H1 (cell line): ENCODE data around the gene IGF1. TPM values are rescaled to one million over a fixed set of nuclear protein-coding genes. Genes with fewer than 3 reads are reported as not detected.
A peak's percentile ranks its signal among the peaks of the same experiment; 100 is the strongest.

Experiments
- CTCF ChIA-PET: fragments of 300-600 bp; sonication (Branson Sonifier 250); formaldehyde crosslinking; loops from one replicate; lab custom pipeline; 2021; ENCODE audit not compliant: partially characterized antibody; lab: Charles Lee
- POLR2A ChIA-PET: fragments of 300-600 bp; sonication (Branson Sonifier 250); formaldehyde crosslinking; loops from one replicate; lab custom pipeline; 2021; ENCODE audit warnings: inconsistent platforms; ENCODE audit not compliant: partially characterized antibody; lab: Charles Lee
- DNase-seq, 2 experiments: peaks; one replicate each; pipeline versions ENCODE4 v3.0.0 to v3.0.0-alpha.2; 2010 to 2022; ENCODE audit warnings: low spot score in 2 of 2, low read depth in 1 of 2, mixed read lengths in 1 of 2
- FAIRE-seq: peaks from 2 replicates; lab custom pipeline; 2011; peaks lifted over from hg19 to GRCh38; lab: Jason Lieb, UNC
- H2AFZ ChIP-seq: 2 replicates; pipeline ENCODE4 v1.8.1; 2012; ENCODE audit warnings: low read length, inconsistent platforms
- H2AK5ac ChIP-seq: 2 replicates; pipeline ENCODE4 v1.6.1; 2013; ENCODE audit warnings: low read depth, low read length
- H2BK120ac ChIP-seq: replicated peaks from 2 replicates; pipeline ENCODE3; 2013; ENCODE audit warnings: low read depth, low read length, inconsistent platforms
- H2BK12ac ChIP-seq: 2 replicates; pipeline ENCODE4 v1.6.1; 2013; ENCODE audit warnings: low read depth, low read length
- H2BK15ac ChIP-seq: 2 replicates; pipeline ENCODE4 v1.6.1; 2013; ENCODE audit warnings: low read length
- H2BK20ac ChIP-seq: 2 replicates; pipeline ENCODE4 v1.6.1; 2013; ENCODE audit warnings: low read length
- H2BK5ac ChIP-seq: 2 replicates; pipeline ENCODE4 v1.6.1; 2013; ENCODE audit warnings: low read depth, low read length
- H3K14ac ChIP-seq: 2 replicates; pipeline ENCODE4 v1.6.1; 2013; ENCODE audit warnings: inconsistent platforms; ENCODE audit not compliant: insufficient read length
- H3K18ac ChIP-seq: 2 replicates; pipeline ENCODE4 v1.6.1; 2013; ENCODE audit warnings: low read length; ENCODE audit errors: extremely low read depth
- H3K23ac ChIP-seq: 2 replicates; pipeline ENCODE4 v1.6.1; 2013; ENCODE audit warnings: inconsistent platforms; ENCODE audit not compliant: insufficient read length
- H3K23me2 ChIP-seq: 2 replicates; pipeline ENCODE4 v1.6.1; 2013; ENCODE audit warnings: low read depth, low read length
- H3K27ac ChIP-seq: 2 replicates; pipeline ENCODE4 v1.6.1; 2011; ENCODE audit warnings: low read depth, low read length, inconsistent platforms
- H3K27me3 ChIP-seq, 4 experiments: replicated peaks in 1 of 4; 1 replicate in 1 of 4; 2 replicates in 3 of 4; pipeline versions ENCODE4 v1.6.1 to v1.8.1; 2011 to 2013; ENCODE audit warnings: low read length in 3 of 4, mild to moderate bottlenecking in 3 of 4, inconsistent platforms in 2 of 4, mixed read lengths in 2 of 4, moderate library complexity in 1 of 4; ENCODE audit not compliant: control insufficient read depth in 3 of 4, insufficient read depth in 3 of 4; ENCODE audit errors: extremely low read depth in 1 of 4
- H3K36me3 ChIP-seq, 4 experiments: 2 replicates each; pipeline versions ENCODE4 v1.6.1 to v1.8.1; 2011 to 2013; ENCODE audit warnings: mild to moderate bottlenecking in 4 of 4, low read length in 3 of 4, moderate library complexity in 2 of 4, control low read depth in 1 of 4, inconsistent platforms in 1 of 4; ENCODE audit not compliant: insufficient read depth in 4 of 4, control insufficient read depth in 2 of 4
- H3K4ac ChIP-seq: replicated peaks from 2 replicates; pipeline ENCODE3; 2013; ENCODE audit warnings: low read length, low read depth, mixed read lengths, inconsistent platforms; ENCODE audit not compliant: insufficient read length
- H3K4me1 ChIP-seq, 4 experiments: replicated peaks in 1 of 4; 1 replicate in 1 of 4; 2 replicates in 3 of 4; pipeline versions ENCODE4 v1.6.1 to v1.8.1; 2011 to 2013; ENCODE audit warnings: low read length in 3 of 4, inconsistent platforms in 2 of 4, mixed read lengths in 1 of 4; ENCODE audit not compliant: insufficient read depth in 4 of 4, control insufficient read depth in 3 of 4
- H3K4me2 ChIP-seq, 2 experiments: 2 replicates each; pipeline versions ENCODE4 v1.6.1 to v1.8.1; 2011 to 2013; ENCODE audit warnings: low read depth in 2 of 2, low read length in 2 of 2, control low read depth in 1 of 2, inconsistent platforms in 1 of 2, mild to moderate bottlenecking in 1 of 2; ENCODE audit not compliant: insufficient read depth in 1 of 2
- H3K4me3 ChIP-seq, 4 experiments: fragments of 200-600, 300-600 bp in 1 of 4; sonication (generic), shearing (Covaris generic), sonication (Bioruptor Twin) in 1 of 4; 2 replicates each; pipeline versions ENCODE4 v1.5.1 to v1.8.1; 2011 to 2016; ENCODE audit warnings: low read length in 4 of 4, low read depth in 3 of 4, control low read depth in 2 of 4, inconsistent platforms in 2 of 4, mild to moderate bottlenecking in 2 of 4, mixed read lengths in 1 of 4, moderate library complexity in 1 of 4; ENCODE audit not compliant: insufficient read depth in 2 of 4; ENCODE audit errors: extremely low read depth in 1 of 4
- H3K56ac ChIP-seq: replicated peaks from 2 replicates; pipeline ENCODE3; 2013; ENCODE audit warnings: low read depth, mild to moderate bottlenecking, mixed read lengths, low read length, inconsistent platforms; ENCODE audit not compliant: insufficient read length
- H3K79me1 ChIP-seq: 2 replicates; pipeline ENCODE4 v1.6.1; 2013; ENCODE audit warnings: low read depth, low read length, control low read depth
- H3K79me2 ChIP-seq, 2 experiments: 2 replicates each; pipeline versions ENCODE4 v1.6.1 to v1.8.1; 2012 to 2013; ENCODE audit warnings: low read length in 2 of 2, mild to moderate bottlenecking in 2 of 2, inconsistent platforms in 1 of 2; ENCODE audit not compliant: insufficient read depth in 2 of 2, control insufficient read depth in 1 of 2
- H3K9ac ChIP-seq, 4 experiments: replicated peaks in 1 of 4; 1 replicate in 1 of 4; 2 replicates in 3 of 4; pipeline versions ENCODE4 v1.6.1 to v1.8.1; 2011 to 2013; ENCODE audit warnings: low read depth in 3 of 4, low read length in 3 of 4, control low read depth in 2 of 4, mild to moderate bottlenecking in 2 of 4, moderate library complexity in 2 of 4, inconsistent platforms in 1 of 4; ENCODE audit errors: extremely low read depth in 1 of 4
- H3K9me3 ChIP-seq, 2 experiments: 2 replicates each; pipeline versions ENCODE4 v1.6.1 to v1.8.1; 2012 to 2013; ENCODE audit warnings: mild to moderate bottlenecking in 2 of 2, moderate library complexity in 2 of 2, control low read depth in 1 of 2, inconsistent platforms in 1 of 2, low read depth in 1 of 2, low read length in 1 of 2, mixed read lengths in 1 of 2; ENCODE audit not compliant: insufficient read depth in 2 of 2
- H4K20me1 ChIP-seq, 2 experiments: replicated peaks in 1 of 2; 2 replicates each; pipeline versions ENCODE3 to v1.8.1; 2011 to 2013; ENCODE audit warnings: inconsistent platforms in 2 of 2, low read length in 2 of 2, mild to moderate bottlenecking in 1 of 2; ENCODE audit not compliant: insufficient read depth in 2 of 2, control insufficient read depth in 1 of 2
- H4K5ac ChIP-seq: 2 replicates; pipeline ENCODE4 v1.6.1; 2013; ENCODE audit warnings: low read length, low read depth, mixed read lengths, inconsistent platforms; ENCODE audit not compliant: insufficient read length
- H4K8ac ChIP-seq: 2 replicates; pipeline ENCODE4 v1.8.0; 2013; ENCODE audit warnings: mild to moderate bottlenecking, moderate library complexity, low read length, inconsistent platforms; ENCODE audit not compliant: insufficient read depth; ENCODE audit errors: extremely low read depth
- H4K91ac ChIP-seq: replicated peaks from 2 replicates; pipeline ENCODE3; 2013; ENCODE audit warnings: low read length, mixed read lengths, inconsistent platforms; ENCODE audit not compliant: insufficient read length
- ATF3 ChIP-seq: IDR thresholded peaks from 2 replicates; pipeline ENCODE4 v1.6.1; 2011; ENCODE audit warnings: low read depth, mild to moderate bottlenecking, low read length; ENCODE audit not compliant: insufficient read depth
- CBX5 ChIP-seq: fragments of 300-800, 300-1000 bp; sonication (generic); IDR thresholded peaks from 2 replicates; pipeline ENCODE4 v1.7.1; 2016; ENCODE audit warnings: antibody characterized with exemption, low read length, low read depth
- CEBPB ChIP-seq: IDR thresholded peaks from 2 replicates; pipeline ENCODE4 v1.6.1; 2012; ENCODE audit warnings: low read depth, low read length
- CTBP2 ChIP-seq: IDR thresholded peaks from 2 replicates; pipeline ENCODE4 v1.7.0; 2011; ENCODE audit warnings: borderline replicate concordance, mild to moderate bottlenecking, moderate library complexity, mixed read lengths, low read length; ENCODE audit not compliant: insufficient read depth, insufficient read length
- EP300 ChIP-seq, 2 experiments: IDR thresholded peaks; 1 replicate in 1 of 2; 2 replicates in 1 of 2; pipeline ENCODE4 v1.6.1; 2011 to 2012; ENCODE audit warnings: low read depth in 2 of 2, low read length in 2 of 2, mild to moderate bottlenecking in 2 of 2, borderline replicate concordance in 1 of 2, inconsistent platforms in 1 of 2, moderate library complexity in 1 of 2
- MAFK ChIP-seq: IDR thresholded peaks from 2 replicates; pipeline ENCODE4 v1.6.1; 2012; ENCODE audit warnings: low read depth, mild to moderate bottlenecking, improper control_type of control experiment, low read length
- RNF2 ChIP-seq: fragments of 200-900, 300-1000 bp; sonication (generic); IDR thresholded peaks from 2 replicates; pipeline ENCODE4 v1.7.1; 2016; ENCODE audit warnings: borderline replicate concordance, low read depth, mild to moderate bottlenecking, antibody characterized with exemption, low read length; ENCODE audit not compliant: poor library complexity, severe bottlenecking; ENCODE audit errors: missing control alignments
- SIX5 ChIP-seq: IDR thresholded peaks from 2 replicates; pipeline ENCODE4 v1.6.1; 2011; ENCODE audit warnings: mild to moderate bottlenecking, low read depth, low read length
- SRF ChIP-seq: IDR thresholded peaks from 2 replicates; pipeline ENCODE4 v1.6.1; 2011; ENCODE audit warnings: mild to moderate bottlenecking, low read depth, low read length, moderate library complexity
- TBP ChIP-seq: IDR thresholded peaks from 2 replicates; pipeline ENCODE4 v1.6.1; 2011; ENCODE audit warnings: low read depth, low read length, improper control_type of control experiment
- YY1 ChIP-seq: IDR thresholded peaks from 2 replicates; pipeline ENCODE4 v1.6.1; 2011; ENCODE audit warnings: low read depth, mild to moderate bottlenecking, low read length
- WGBS, 2 experiments: shearing (Covaris generic) in 1 of 2; methylation state at CpG; one replicate each; pipeline versions ENCODE4 v1.1.6 to v1.1.7; 2013 to 2015; ENCODE audit warnings: low lambda C conversion rate in 2 of 2, mixed read lengths in 2 of 2, inconsistent platforms in 1 of 2, low coverage in 1 of 2, missing lambda C conversion rate in 1 of 2; ENCODE audit not compliant: insufficient replicate concordance in 2 of 2, insufficient coverage in 1 of 2, insufficient read length in 1 of 2; ENCODE audit errors: extremely low coverage in 1 of 2, missing lambda C conversion rate in 1 of 2; 5-methylcytosine and 5-hydroxymethylcytosine counted together
- polyA plus RNA-seq, 7 experiments: library from polyadenylated mRNA; depleted of rRNA in 3 of 7; stranded (reverse) in 5 of 7; unstranded in 2 of 7; fragments of >200 nt in 5 of 7; fragments of 200-250 nt in 2 of 7; gene quantifications; 1 replicate in 5 of 7; 2 replicates in 1 of 7; 4 replicates in 1 of 7; pipeline versions ENCODE4 v1.2.1 to v1.2.3, GENCODE V29; 2011 to 2013; ENCODE audit warnings: missing spikeins in 2 of 7, mixed read lengths in 2 of 7
- total RNA-seq: library from RNA; stranded (reverse); fragmentation: NEBNext Ultra II Directional; extraction: Animal tissue kit (Norgen Biotek cat#: 25700); gene quantifications from 2 replicates; pipeline ENCODE4 v1.2.1, GENCODE V29; 2021

Gene IGF1
- total and polyA plus RNA-seq, 2 of the 8 experiments (the other 6 are each of a cell fraction or from before 2014, with no cell fraction given), result not detected

GRCh38 chr12:102501773-102502172, 21.4 kb upstream of the IGF1 start:
- no peaks in the 10 kb centered on the region for H3K79me2 ChIP-seq

More at GRCh38 chr12:102501773-102502172, 21.4 kb upstream of the IGF1 start:
- Histone ChIP-seq H2BK12ac (no peak overlapping the region), H2BK5ac (no peak overlapping the region), H3K79me1 (no peaks in the 10 kb centered on the region), H3K23me2 (no peaks in the 10 kb centered on the region; the same call in 1 of the 2 replicates), H3K36me3 (no peaks in the 10 kb centered on the region), H3K9ac (no peak overlapping the region), H2BK120ac (no peak overlapping the region), H4K5ac (no peak overlapping the region), H3K56ac (no peak overlapping the region), H3K14ac (no peak overlapping the region), H2AFZ (0 out of 2 replicates have a peak overlapping the region, but pooled peaks have one; percentile 22), H3K4me3 (no peak overlapping the region), H4K8ac (no peak overlapping the region), H3K18ac (no peak overlapping the region), H2AK5ac (no peak overlapping the region), H3K27me3 (no peaks in the 10 kb centered on the region), H3K9me3 (0 out of 4 replicates have a peak, but pooled peaks cover 0 to 4% of the 10 kb centered on the region in 2 experiments), H3K4ac (no peak overlapping the region), H3K4me2 (no peak overlapping the region), H4K91ac (no peak overlapping the region), H3K4me1 (no peaks in the 10 kb centered on the region), H2BK15ac (no peak overlapping the region), H2BK20ac (no peak overlapping the region), H4K20me1 (no peaks in the 10 kb centered on the region), H3K23ac (no peak overlapping the region), H3K27ac (no peak overlapping the region)
- CTCF ChIA-PET, result interaction anchor here (1.0 to 2.5 kb wide), 6 partner anchors 11 to 310 kb away, joined by 3 to 14 read pairs (median 4); no protein-coding TSS in a partner anchor
- FAIRE-seq, result no peak
- POLR2A ChIA-PET, result no interaction called here
- no peak for DNase-seq
- WGBS, 2 experiments, result 97% methylated on average over 5 of the region's 5 CpGs; no CpG with 5 or more reads in 1 of the 2 experiments
- TF ChIP-seq TBP, result no peak
- no peak for TF ChIP-seq YY1
- no peak for TF ChIP-seq CBX5
- no peak for TF ChIP-seq SIX5
- no peak for TF ChIP-seq MAFK
- TF ChIP-seq RNF2, result no peak
- TF ChIP-seq CEBPB, result no peak
- no peak for TF ChIP-seq EP300 (IDR thresholded peaks at IDR 0.05; ENCODE audit: borderline replicate concordance in 1 of 2, low read depth in 2 of 2, low read length in 2 of 2)
- TF ChIP-seq SRF, result no peak
- no peak for TF ChIP-seq CTBP2
- TF ChIP-seq ATF3, result no peak
